HG03378 (cell line): ENCODE measurements around the gene SPATS2L.

Experiments
- ATAC-seq: cut with Tn5 transposase; IDR thresholded peaks from one replicate; pipeline ENCODE4 v1.9.1; 2021; ENCODE audit warnings: mild to moderate bottlenecking, moderate library complexity; ENCODE audit not compliant: unreplicated experiment

SPATS2L gene

DNA sequence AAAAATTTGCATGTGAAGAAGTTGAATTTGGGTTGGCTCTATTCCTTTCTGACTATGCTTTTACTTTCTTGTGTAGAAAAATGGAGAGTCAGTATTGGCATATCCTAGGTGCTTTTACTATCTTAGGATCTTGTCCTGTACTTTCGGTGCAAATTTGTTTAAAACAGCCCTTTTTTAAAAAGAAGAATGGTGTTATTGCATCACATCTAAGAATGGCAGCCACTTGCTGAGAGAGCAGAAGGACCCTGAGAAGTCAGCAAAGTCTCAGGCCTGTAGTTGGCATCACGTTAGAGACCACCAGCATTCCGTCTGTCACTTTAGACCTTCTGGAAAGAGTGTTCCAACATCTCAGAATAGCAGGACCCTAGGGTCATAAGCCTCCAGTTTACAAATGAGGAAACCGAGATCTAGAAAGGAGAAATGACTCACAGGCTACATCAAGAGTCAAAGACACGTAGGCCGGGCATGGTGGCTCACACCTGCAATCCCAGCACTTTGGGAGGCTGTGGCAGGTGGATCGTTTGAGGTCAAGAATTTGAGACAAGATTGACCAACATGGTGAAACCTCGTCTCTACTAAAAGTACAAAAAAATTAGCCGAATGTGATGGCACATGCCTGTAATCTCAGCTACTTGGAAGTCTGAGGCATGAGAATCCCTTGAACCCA is 42.5 kb downstream of the SPATS2L start:
- ATAC-seq, result no peak

DNA sequence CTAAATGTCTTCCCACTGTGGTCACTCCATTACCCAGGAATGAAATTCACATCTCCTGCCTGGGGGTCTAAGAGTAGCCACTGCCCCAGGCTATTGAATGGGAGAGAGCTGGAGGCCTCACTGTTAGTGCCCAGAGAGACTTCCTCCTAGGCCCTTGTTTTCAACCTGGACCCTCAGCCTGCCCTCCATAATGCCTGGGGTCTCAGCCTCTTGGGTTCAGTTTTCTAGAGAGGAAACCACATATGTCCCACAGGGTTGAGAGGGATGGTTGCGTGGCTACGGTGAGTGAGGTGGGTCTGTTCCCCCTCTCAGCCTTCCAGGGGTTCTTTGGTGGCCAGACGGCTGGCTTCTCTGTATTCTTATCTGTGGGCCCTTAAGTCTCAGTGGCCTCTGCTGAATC is 43.4 kb downstream of the SPATS2L start:
- no peak for ATAC-seq

DNA sequence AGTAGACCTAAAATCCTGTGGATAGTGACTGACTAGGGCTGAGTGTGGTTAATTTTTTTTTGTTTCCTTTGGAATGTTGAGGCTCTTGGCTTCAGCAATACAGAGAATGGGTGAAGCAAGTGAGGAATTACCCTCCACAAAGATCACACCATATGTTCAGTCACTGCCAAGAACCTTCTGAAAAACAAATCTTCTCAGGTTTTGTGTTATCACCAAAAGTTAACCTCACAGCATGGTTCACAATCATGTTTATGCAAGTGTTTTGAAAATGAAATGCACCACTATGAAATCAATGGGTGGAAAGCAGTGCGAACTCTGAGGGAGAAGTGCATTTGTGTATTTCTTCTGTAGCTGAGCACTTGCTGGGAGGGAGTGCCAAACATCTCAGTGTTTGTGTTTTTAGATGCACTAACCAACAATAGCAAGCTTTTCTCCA is 44.4 kb downstream of the SPATS2L start:
- ATAC-seq, result no peak

DNA sequence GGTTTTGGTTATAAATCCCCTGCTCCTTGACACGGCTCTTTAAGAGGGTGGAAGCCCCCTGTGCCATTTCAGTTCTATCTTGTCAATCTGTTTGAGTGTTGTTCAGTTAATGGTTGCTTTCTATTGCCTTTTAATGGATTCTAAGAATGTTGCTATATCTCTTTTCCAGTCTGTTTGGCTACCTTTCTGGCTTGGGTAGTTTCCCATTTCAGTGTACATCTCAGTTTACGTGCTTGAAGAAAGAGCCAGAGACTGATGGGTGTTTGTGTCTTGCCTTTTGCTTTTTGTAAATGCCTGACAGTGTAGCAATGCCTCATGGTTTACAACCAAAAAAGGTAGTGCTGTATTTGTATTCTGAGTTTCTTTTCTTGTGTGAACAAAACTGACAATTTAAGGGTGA is 45.3 kb downstream of the SPATS2L start:
- no peak for ATAC-seq

DNA sequence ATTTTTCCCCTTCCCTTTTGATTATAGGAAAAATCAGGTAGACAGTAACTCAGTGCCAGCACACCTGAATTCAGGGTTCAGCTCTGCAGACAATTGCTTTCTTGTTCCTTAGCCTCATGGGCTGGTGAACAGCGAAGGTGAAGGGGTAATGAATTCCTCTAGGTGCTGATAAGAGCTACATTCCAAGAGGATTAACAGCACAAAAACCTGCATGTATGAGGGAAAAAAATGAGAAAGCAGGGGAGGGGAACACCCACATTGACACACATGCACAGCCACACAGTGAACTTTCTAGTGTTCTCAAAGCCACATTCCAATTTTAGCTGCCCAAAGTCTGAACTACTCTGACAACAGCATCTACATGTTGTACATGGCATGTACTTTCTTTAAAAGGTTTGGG is 46.1 kb downstream of the SPATS2L start:
- no peak for ATAC-seq

DNA sequence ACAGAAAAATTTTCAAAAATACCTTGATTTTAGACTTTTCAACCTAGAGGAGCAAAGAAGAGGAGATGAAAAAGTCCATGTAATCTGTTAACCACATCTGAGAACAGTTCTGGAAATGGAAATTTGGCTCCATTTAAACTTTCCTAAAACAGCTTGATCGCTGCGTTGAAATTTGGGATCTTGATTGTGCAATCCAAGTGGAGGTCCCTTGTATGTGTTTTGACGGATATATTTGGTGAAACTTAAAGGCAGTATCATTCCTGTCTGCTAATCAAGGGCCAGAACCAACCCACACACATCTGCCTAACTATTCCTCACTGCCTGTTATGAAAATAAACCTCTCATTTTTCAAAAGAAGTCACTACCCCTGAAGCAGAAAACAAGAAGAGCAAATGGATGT is 46.6 kb downstream of the SPATS2L start:
- no peak for ATAC-seq

DNA sequence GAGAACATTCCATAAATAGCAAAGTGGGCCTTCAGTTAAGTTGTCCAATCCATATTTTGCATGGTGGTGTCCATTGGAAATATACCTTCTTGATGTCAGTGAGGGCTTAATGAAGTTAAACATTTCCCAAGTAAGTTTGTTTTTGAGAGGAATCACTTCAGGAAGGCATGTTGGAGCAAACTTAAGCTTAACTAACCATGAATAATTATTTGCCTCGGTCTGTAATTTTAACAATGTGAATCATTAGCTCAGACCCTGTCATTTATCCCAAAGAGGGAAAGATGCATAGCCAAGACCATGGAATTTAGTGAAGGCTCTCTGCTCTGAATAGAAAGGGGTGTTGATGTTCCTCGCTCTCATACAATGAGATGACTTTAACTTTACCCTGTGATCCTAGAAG is 47.4 kb downstream of the SPATS2L start:
- ATAC-seq, result no peak

DNA sequence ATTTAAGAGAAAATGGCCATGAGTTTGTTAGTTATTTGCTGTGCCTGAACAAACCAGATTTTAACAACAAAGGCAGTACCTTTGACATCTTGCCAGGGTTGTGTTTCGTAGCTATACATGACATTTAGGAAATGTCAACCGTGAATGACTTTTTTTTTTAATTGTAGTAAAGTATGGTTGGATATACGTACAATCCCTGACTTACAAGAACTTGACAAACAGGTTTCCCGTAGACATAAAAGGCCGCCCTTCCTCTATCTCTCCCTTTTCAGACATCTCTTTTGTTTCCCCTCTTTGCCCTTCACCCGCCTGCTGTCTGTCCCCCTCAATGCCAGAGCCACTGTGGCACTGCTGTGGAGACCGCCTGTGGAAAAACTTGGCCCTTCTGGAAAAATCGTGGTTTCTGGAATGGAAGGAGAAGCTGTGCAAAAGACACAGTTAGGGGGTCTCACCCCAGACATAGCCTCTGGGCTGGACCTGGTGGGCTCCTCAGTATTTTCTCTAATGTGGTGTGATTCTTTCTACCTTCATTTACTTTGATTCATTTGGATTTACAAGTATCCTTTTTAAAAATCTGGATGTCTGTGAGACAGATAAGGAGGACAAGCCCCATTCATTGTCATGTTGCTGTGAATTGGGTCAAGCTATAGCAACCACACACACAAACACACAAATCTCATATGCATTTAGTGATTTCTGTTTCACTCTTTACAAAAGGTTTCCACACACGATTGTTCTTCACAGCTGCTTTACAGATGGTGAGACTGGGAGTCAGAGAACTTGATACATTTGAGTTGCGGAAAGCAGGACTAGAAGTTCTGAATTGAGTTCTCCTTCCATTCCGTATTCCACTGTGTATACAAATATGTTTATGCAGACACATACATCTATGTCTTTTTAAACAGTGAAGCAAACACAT is 48.6 kb downstream of the SPATS2L start:
- ATAC-seq, result no peak

DNA sequence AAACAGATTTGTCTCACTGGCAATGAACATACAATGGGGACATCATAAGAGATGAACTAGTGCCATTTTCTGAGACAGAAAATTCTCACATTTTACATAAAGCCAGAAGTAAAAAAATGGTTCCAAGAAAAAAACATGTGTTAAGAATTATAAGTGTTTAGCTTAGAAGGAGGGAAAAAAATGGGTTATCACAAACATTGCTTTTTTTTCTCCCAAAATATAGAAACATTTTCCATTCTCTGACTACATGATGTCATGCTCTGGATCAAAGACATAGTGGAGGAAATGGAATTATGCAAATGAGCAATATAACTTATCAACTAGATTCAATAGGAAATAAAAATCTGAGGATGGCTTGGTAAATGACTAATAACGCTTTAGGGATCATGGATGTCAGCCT is 49.8 kb downstream of the SPATS2L start:
- ATAC-seq, result no peak

DNA sequence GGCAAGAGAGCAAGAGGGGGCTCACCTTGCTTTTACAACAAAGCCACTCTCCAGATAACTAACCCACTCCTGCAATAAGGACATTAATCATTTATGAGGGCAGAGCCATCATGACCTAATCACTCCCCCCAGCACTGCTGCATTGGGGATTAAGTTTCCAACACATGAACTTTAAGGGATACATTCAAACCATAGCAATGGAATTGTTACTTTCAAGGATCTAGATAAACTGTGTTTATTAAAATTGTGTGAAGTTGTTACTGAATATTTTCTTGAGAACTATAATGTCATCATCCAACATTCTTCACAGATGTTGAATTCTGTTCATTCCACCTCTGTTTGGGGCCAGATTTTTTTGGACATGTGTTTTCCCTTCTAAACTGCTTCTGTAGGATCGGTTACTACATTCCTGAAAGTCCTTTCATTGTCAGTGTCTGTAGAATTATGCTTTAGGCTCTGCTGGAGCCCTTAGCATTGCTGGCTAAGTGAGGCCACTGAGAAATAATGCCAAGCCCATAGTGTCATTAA is 50.4 kb downstream of the SPATS2L start:
- no peak for ATAC-seq

DNA sequence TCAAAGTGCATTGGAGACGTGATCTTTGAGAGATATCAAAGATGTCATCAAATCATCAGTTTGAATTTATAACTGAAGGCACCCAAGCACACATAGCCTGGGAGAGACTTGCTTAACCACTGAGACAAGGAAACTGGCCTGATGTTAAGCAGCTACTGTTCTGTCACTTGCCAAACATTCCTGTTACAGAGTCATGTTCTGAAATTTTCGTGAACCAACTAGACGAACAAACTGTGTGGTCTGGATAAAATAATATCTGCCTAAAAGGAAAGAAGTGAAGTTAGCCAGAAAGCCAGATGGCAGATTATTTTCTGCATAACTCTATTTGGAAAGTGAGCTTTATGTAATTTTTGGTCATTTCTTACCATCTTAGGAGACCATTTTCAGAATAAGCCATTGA is 51.4 kb downstream of the SPATS2L start:
- ATAC-seq, result no peak

DNA sequence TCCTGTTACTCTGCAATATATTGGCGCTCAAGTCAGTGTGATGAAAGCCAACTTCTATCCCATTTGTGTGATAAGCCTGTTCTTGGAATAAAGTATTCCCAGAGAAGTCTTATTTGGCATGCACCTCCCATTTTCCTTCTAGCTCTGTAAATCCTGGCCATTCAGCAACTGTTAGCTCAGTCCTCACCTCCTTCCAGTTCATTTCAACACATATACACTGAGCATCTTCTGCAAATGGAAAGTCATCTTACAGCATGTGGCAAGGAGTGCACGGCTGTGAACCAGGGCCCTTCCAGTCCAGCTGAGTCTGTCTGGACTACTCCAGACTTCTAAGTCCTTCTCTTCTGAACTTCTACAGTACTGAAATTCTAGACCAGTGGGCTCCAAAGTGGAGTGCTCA is 53.1 kb downstream of the SPATS2L start:
- no peak for ATAC-seq

DNA sequence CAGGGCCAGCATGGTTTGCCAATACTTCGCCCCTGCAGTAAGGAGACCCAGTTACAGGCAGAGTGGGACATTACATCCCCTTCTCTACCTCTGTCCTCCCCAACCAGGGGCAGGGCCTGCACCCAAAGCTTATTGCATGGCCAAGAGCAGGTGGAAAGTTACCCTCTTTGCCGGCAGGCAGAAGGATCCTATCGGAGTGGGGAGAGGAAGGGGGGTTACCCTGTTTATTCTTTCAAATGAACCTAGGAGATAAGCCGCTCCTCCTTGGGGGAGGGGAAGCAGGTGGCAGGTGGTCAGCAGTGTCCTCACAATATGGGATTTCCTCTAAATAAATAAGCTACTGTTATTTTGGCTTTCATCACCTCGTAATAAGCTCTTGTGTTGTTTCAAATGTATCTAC is 53.9 kb downstream of the SPATS2L start:
- no peak for ATAC-seq

DNA sequence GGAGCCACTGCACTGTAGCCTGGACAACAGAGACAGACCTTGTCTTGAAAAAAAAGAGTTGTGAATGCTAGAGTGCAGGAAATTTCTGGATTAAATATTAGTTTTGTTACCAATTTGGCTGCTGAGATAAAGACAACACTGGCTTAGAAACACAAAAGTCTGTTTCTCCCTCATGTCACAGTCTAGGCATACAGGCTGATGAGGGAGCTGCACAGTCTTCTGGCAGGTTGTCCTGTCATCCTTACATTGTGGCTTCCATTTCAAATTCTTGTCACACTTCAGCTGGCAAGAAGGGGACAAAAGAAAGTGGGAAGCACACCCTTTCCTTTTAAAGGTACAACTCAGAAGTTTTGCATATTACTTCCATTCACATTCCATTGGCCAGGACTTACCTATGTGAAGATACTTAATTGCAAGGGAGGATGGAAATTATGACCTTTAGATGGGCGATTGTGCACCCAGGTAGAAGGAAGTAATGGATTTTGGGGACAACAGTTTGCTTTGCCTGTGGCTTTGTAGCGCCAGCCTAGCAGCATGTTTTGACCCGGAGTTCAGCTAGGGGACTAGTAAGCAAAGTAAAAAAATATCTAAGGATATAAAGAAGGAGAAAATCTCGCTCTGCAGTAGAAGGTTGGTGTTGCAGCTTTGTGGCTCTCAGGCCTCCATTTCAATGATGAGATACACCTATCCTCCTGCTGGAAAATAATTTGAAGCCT is 55.9 kb downstream of the SPATS2L start:
- ATAC-seq, result no peak

DNA sequence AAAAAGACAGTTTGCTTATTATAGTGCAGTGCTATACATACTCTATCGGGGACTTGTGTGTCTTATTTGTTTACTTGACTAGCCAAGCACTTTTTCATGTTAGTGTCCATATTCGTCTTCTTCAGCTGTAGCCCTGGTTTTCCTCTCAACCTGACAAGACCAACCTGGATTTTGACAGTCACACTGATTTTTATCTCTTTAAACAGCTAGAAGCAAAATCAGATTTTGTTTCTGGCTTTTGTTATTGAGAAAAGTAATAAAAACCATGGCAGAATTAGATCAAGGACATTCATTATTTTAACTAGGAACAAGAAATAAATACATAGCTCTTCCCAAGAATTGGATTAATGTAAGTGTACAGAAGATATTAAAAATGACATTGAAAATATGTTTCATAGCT is 56.8 kb downstream of the SPATS2L start:
- no peak for ATAC-seq

DNA sequence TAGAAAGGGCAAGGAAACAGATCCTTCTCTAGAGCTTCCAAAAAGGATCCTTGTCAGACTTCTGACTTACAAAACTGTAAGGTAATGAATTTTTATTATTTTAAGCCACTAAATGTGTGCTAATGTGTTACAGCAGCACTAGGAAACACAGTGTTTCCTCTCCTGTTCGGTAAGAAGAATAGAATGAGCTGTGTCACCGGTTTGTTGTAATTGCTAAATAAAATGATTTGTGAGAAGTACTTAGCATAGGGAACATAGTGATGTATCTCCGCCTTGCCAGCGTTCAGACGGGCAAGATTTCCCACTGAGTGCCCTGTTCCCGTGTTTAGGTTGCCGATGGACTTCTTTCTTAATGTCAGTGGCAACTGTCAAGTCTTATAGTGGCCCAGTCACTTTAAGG is 57.6 kb downstream of the SPATS2L start:
- ATAC-seq, result no peak

DNA sequence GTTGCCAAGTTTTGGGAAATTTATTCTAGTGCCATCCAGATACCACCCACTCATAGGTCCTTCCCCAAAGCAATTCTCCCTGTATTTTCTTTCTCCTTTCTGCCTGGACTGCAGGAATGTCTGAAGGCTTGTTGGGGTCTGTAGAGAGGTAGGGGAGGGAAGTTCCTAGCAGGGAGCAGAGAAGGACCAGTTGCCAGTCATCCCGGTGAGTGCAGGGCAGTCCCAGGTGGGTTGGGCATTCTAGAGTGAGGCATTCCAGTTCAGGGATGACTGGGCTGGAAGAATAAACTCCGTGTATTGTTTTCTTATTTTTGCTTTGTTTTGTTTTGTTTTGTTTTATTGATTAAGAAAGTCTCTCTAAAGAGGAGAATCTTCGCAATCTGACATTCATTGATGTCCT is 58.1 kb downstream of the SPATS2L start:
- ATAC-seq, result no peak

DNA sequence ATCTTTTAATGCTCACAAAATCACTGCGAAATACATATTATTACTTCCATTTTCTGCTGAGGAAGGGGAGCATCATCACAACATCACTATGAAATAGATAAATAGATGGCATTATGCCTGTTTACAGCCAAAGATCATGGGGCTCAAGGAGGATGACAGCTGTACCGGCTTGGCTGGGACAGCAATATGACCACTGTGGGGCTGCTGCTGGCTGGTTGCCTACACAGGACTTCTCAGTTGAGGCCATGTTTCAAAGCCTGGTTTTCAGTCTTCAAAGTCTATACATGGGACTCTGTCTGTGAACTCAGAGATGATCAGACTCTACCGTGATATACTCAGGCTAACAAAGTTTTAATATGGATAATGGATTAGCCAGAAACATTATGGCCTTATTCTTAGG is 58.7 kb downstream of the SPATS2L start:
- no peak for ATAC-seq

DNA sequence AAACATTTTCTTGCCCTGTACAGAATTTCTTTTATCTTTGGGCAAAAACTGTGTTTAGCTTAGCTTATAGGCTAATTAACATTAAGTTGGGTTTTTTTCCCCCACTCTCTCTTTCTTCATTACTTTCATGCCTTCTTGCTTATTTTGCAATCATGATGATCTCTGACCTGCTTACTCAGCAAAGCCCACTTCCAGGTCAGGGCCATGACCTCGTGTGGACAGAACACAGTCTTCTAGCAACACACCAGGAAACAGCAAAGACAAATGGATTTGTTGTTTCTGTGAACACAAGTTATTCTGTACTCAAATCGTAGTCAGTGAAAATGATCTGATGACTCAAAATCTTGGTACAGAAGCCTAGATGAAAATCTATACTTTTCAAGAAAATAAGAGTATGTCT is 60.7 kb downstream of the SPATS2L start:
- no peak for ATAC-seq

DNA sequence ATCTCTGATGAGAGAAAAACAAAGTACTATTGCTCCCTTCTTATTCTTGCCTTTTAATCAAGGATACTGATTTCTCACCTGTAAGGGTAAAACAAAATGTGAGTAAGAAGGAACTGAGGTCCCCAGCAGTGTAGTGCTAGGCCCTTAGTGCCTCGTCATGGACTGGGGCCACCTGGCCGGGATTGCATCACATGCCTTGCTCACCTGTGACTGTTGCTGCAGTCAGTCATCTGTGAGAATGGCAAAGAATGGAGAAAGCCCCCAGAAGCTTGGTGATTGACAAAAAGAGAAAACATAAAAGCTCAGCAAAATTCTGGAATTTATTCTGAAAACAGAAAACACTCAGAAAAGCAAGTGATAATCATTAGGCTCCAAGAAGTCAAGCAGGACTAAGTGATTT is 63.4 kb downstream of the SPATS2L start:
- no peak for ATAC-seq

DNA sequence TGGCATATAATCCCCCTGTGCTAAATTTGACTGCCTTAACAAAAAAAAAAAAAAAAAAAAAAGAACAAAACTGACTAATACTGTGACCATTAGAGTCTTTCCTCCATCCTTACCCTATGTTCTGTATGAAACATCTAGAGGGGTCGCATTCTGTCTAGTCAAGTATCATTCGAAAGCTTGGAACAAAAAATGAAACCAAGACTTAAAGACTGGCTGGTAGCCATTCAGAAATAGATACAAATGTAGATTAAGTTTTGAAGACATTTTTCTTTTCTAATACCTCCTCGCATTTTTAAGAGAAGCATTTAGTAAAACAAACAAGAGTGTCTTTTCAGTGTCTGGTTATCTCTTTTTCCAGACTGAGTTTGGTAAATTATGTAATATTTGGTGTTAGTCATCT is 66.7 kb downstream of the SPATS2L start:
- ATAC-seq, result no peak
